ENCODE data around the gene FBXO41.

FBXO41 gene

GRCh38 chr2:73289304-73289703, 5.0 kb upstream of the FBXO41 start:
- TF ChIP-seq SPI1 (IDR thresholded peaks at IDR 0.05; ENCODE audit: borderline replicate concordance, low read depth) (no peak), REST (IDR thresholded peaks at IDR 0.05; ENCODE audit: insufficient replicate concordance, low read depth) (no peak), POLR2AphosphoS5 (IDR thresholded peaks at IDR 0.05; ENCODE audit: low read depth) (no peak), GABPA (IDR thresholded peaks at IDR 0.05; ENCODE audit: low read depth) (no peak), CTCF (IDR thresholded peaks at IDR 0.05; ENCODE audit: insufficient read depth, low read length) (no peak)

GRCh38 chr2:73286134-73286655, 1.9 kb upstream of the FBXO41 start:
- TF ChIP-seq REST (IDR thresholded peaks at IDR 0.05; ENCODE audit: insufficient replicate concordance, low read depth) (no peak), SPI1 (IDR thresholded peaks at IDR 0.05; ENCODE audit: borderline replicate concordance, low read depth) (no peak), POLR2AphosphoS5 (IDR thresholded peaks at IDR 0.05; ENCODE audit: low read depth) (no peak), GABPA (IDR thresholded peaks at IDR 0.05; ENCODE audit: low read depth) (no peak), CTCF (IDR thresholded peaks at IDR 0.05; ENCODE audit: insufficient read depth, low read length) (no peak)
- Histone ChIP-seq H3K27me3 (ENCODE audit: insufficient read depth, poor library complexity, severe bottlenecking) (peaks cover 3% of the 10 kb centered on the region), H3K4me3 (replicated peaks; ENCODE audit: insufficient read depth, low read length) (no peak overlapping the region), H3K27ac (replicated peaks) (no peak overlapping the region)
- DNase-seq (ENCODE audit: low read depth in 1 of 2, low spot score in 1 of 2), result no peak

More at GRCh38 chr2:73289304-73289703, 5.0 kb upstream of the FBXO41 start:
- DNase-seq (ENCODE audit: low read depth in 1 of 2, low spot score in 1 of 2), result no peak
- Histone ChIP-seq H3K27ac (replicated peaks) (no peak overlapping the region), H3K4me3 (replicated peaks; ENCODE audit: insufficient read depth, low read length) (no peak overlapping the region), H3K27me3 (ENCODE audit: insufficient read depth, poor library complexity, severe bottlenecking) (peaks cover 25% of the 10 kb centered on the region)

GRCh38 chr2:73285159-73285739, 971 bp upstream of the FBXO41 start:
- Histone ChIP-seq H3K27ac (replicated peaks) (peak overlapping the region; percentile 88), H3K27me3 (ENCODE audit: insufficient read depth, poor library complexity, severe bottlenecking) (no peaks in the 10 kb centered on the region), H3K4me3 (replicated peaks; ENCODE audit: insufficient read depth, low read length) (peak overlapping the region; percentile 77)
- TF ChIP-seq POLR2AphosphoS5 (IDR thresholded peaks at IDR 0.05; ENCODE audit: low read depth) (peak; percentile 76), GABPA (IDR thresholded peaks at IDR 0.05; ENCODE audit: low read depth) (no peak), REST (IDR thresholded peaks at IDR 0.05; ENCODE audit: insufficient replicate concordance, low read depth) (peak; percentile 57), SPI1 (IDR thresholded peaks at IDR 0.05; ENCODE audit: borderline replicate concordance, low read depth) (peak; percentile 99)
- peak; percentile 67 to 95 for DNase-seq (ENCODE audit: low read depth in 1 of 2, low spot score in 1 of 2)

Data from HL-60 (cell line).